Activated CD4-positive, alpha-beta T cell treated with anti-CD3 and anti-CD28 coated beads for 4 hours (primary cell): ENCODE measurements around the gene RPUSD3.
A peak's percentile ranks its signal among the peaks of the same experiment; 100 is the strongest.

Experiments used
- DNase-seq, 2 donors: peaks; one replicate each; pipeline ENCODE4 v3.0.0-alpha.2; 2020

Gene RPUSD3

DNA sequence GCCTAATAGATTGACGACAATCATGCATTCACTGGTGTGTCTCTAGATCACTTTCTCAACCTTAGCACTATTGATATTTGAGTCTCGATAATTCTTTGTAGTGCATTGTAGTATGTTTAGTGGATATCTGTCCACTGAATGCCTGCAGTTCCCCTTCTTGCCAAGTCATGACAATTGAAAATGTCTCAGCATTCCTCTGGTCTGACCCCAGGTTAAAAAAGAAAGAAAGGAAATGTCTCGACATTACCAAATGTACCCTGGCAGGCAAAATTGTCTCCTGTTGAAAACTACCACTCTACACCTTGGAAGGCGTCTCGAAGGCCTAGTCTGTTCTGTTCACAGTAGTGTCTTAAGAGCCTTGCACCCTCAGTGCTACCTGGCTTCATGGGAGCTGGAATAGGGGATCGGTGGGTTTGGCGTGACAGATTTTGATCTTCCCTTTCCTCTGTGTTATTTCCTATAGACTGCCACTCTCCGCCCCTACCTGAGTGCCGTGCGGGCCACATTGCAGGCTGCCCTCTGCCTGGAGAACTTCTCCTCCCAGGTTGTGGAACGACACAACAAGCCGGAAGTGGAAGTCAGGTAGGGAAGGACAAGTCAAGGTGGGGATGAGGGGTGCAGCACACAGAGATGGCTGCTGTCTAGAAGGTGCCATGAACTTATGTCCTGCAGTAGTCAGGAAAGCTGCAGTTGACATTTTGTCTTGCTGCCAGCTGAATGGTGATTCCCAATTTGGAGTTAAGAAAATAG is 46.4 kb downstream of the RPUSD3 start:
- no peak for DNase-seq

DNA sequence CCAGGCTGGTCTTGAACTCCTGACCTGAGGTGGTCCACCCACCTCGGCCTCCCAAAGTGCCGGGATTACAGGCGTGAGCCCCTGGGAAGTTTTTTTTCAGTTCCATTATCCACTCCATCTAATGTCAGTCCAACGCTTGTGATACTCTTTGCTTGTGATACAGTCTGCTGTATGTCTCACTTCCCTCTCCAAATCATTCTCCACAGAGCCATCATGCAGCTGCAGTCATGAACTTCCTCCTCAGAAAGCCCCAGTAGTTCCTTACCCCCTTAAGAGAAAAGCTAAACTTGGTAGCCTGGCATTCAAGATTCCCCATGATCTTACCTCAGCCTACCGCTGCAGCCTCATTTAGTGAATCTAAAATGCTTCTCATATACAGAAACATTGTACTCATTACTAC is 48.6 kb downstream of the RPUSD3 start:
- no peak for DNase-seq

DNA sequence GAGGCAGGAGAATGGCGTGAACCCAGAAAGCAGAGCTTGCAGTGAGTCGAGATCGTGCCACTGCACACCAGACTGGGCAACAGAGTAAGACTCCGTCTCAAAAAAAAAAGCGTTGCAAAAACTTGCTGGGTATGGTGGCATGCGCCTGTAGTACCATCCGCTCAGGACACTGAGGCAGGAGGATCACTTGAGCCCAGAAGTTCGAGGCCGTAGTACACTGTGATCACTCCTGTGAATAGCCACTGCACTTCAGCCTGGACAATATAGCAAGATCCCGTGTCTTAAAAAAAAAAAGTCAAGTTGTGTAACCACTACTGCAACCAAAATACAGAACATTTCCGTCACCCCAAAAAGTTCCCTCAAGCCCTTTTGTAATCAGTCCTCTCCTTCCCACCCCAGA is 49.4 kb downstream of the RPUSD3 start:
- no peak for DNase-seq

GRCh38 chr3:9793161-9793781 is 50.5 kb downstream of the RPUSD3 start:
- no peak for DNase-seq

GRCh38 chr3:9792405-9793160 is 51.2 kb downstream of the RPUSD3 start, which contains the start of the genes ARPC4 and TADA3:
Gene ARPC4, plus strand, starts transcription at chr3:9793082. Its CDS starts 40 bp downstream, at chr3:9793122.
Gene TADA3, minus strand, starts transcription at chr3:9792473. Its CDS starts 1,007 bp downstream, at chr3:9791466.
- DNase-seq, result peak; percentile 93 to 96

- DNase-seq, result no peak
Measured at GRCh38 chr3:9791790-9792404, 51.9 kb downstream of the RPUSD3 start.

DNA sequence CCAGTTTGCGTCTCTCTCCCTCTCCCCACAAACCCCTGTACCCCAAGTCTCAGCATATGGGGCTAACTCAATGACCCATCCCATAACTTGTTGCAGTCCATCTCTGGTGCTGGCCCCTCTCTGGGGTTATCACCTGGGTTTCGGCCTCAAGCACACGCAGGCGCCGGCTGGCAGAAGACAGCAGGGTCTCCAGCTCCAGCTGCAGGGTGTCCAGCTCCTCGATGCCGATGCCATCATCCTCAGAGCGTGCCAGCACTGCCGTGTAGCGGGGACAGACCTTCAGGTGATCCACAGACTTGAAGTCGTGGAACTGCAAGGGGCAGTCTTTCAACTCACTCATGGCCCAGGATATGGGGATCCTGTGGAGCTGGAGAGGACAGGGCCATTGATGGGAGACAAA is 52.7 kb downstream of the RPUSD3 start:
- DNase-seq, result no peak
